GM18498 (cell line): ENCODE data around the gene ALX3.

ENCODE experiments used
- ATAC-seq: cut with Tn5 transposase; IDR thresholded peaks from one replicate; pipeline ENCODE4 v1.9.1; 2021; ENCODE audit warnings: mild to moderate bottlenecking, moderate library complexity; ENCODE audit not compliant: unreplicated experiment

ALX3 gene

GRCh38 chr1:110067479-110067892 is 3.0 kb downstream of the ALX3 start:
- no peak for ATAC-seq

GRCh38 chr1:110065841-110066240 is 4.6 kb downstream of the ALX3 start:
- no peak for ATAC-seq

GRCh38 chr1:110064576-110065337 is 5.7 kb downstream of the ALX3 start:
- no peak for ATAC-seq

- ATAC-seq, result no peak
These were observed 6.7 kb downstream of the ALX3 start for GRCh38 chr1:110063781-110064180.

GRCh38 chr1:110062612-110063011 is 7.9 kb downstream of the ALX3 start:
- no peak for ATAC-seq

GRCh38 chr1:110061341-110061740 is 9.1 kb downstream of the ALX3 start:
- no peak for ATAC-seq

GRCh38 chr1:110060662-110061060 is 9.8 kb downstream of the ALX3 start:
- ATAC-seq, result no peak

GRCh38 chr1:110060034-110060661 is 10.3 kb downstream of the ALX3 start:
- ATAC-seq, result no peak

GRCh38 chr1:110059133-110059863 is 11.2 kb downstream of the ALX3 start:
- ATAC-seq, result no peak

GRCh38 chr1:110058591-110058990 is 11.9 kb downstream of the ALX3 start:
- no peak for ATAC-seq

- ATAC-seq, result no peak
These were observed 12.4 kb downstream of the ALX3 start for GRCh38 chr1:110057963-110058518.

- no peak for ATAC-seq
These were observed 13.7 kb downstream of the ALX3 start for GRCh38 chr1:110056776-110057175.

- no peak for ATAC-seq
These were observed 14.2 kb downstream of the ALX3 start for GRCh38 chr1:110056285-110056683.

- no peak for ATAC-seq
These were observed 14.8 kb downstream of the ALX3 start for GRCh38 chr1:110055493-110056284.

- no peak for ATAC-seq
These were observed 16.7 kb downstream of the ALX3 start for GRCh38 chr1:110053552-110054428.

- ATAC-seq, result no peak
These were observed 19.2 kb downstream of the ALX3 start for GRCh38 chr1:110051262-110051648.

GRCh38 chr1:110050602-110051261 is 19.7 kb downstream of the ALX3 start:
- no peak for ATAC-seq

GRCh38 chr1:110049801-110050601 is 20.5 kb downstream of the ALX3 start:
- ATAC-seq, result no peak
